Measurements from ENCODE around the gene ELP1.

- TF ChIP-seq EZH2 (IDR thresholded peaks at IDR 0.05; ENCODE audit: low read length), result no peak
- TF ChIP-seq CTCF (optimal IDR thresholded peaks at IDR 0.05 in 1 of 3, IDR thresholded peaks at IDR 0.05 in 1 of 3, conservative IDR thresholded peaks at IDR 0.05 in 1 of 3; ENCODE audit: extremely low read depth in 1 of 3, insufficient read depth in 2 of 3, low read length in 3 of 3), result no peak
These were observed 91.2 kb downstream of the ELP1 start for GRCh38 chr9:108842610-108843295.
